Activated naive CD8-positive, alpha-beta T cell (primary cell): ENCODE results near the gene DNMT3L.
"Not testable (repeated sequence)": the region's sequence is repeated elsewhere in the genome, so short reads cannot be mapped to it uniquely, and the experiment has no call there.

Source experiments
- H3K27ac Mint-ChIP-seq: one replicate; pipeline ENCODE4 v1.8.0; 2021; ENCODE audit warnings: mixed read lengths
- H3K27me3 Mint-ChIP-seq: one replicate; pipeline ENCODE4 v1.8.0; 2021; ENCODE audit warnings: mixed read lengths
- H3K36me3 Mint-ChIP-seq: one replicate; pipeline ENCODE4 v1.8.0; 2021; ENCODE audit warnings: mixed read lengths
- H3K4me1 Mint-ChIP-seq: one replicate; pipeline ENCODE4 v1.8.0; 2021; ENCODE audit warnings: low read depth, mixed read lengths
- H3K4me3 Mint-ChIP-seq: one replicate; pipeline ENCODE4 v1.8.0; 2021; ENCODE audit warnings: mild to moderate bottlenecking, mixed read lengths
- H3K9me3 Mint-ChIP-seq: one replicate; pipeline ENCODE4 v1.8.0; 2021; ENCODE audit warnings: low read depth, mixed read lengths

DNMT3L gene

DNA sequence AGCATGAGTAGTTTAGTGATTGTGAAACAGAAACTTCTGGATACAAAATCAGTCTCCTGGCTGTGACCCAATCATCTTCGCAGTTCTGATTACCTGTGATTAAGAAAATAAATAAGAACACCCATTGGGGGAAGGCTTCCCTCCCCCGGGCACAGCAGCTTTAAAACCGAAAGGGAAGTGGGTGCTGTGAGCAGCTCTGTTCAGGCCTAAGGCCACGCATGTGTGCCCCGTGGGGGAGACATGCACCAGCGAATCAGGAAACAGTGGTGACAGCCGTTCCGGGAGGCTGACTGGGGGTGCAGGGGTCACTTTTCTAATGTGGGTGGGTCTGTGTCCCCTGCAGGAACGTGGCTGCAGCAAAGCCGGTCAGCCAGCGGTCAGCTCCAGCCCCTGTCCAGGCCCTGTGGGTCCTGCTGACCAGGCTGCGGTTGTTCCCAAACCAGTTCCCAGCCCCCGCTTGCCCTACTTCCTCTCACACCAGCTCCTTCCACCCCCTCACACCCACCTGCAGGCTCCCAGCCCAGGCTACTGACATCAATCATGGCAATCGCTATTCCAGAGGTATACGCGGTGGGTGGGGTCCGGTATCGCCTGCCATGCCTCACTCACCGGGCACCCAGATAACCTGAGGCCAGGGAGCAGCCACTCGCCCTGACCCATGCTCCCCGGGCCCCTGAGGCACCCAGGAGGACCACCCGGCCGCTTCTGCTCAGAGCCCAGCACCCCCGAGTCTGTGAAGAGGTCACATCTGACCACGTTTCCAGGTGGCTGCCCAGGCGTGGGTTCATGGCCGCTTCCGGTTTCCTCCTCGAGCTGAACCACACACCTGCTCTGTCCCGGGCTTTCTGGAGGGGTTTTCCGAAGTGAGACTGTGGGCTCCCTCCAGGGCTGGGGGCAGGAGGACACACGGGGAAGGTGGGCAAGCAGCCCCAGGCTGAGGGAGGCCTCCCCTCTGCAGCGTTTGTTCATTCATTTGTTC is 54.7 kb downstream of the DNMT3L start:
- not testable (repeated sequence) for H3K36me3 Mint-ChIP-seq, H3K27ac Mint-ChIP-seq, H3K4me1 Mint-ChIP-seq, H3K4me3 Mint-ChIP-seq, H3K27me3 Mint-ChIP-seq, H3K9me3 Mint-ChIP-seq

DNA sequence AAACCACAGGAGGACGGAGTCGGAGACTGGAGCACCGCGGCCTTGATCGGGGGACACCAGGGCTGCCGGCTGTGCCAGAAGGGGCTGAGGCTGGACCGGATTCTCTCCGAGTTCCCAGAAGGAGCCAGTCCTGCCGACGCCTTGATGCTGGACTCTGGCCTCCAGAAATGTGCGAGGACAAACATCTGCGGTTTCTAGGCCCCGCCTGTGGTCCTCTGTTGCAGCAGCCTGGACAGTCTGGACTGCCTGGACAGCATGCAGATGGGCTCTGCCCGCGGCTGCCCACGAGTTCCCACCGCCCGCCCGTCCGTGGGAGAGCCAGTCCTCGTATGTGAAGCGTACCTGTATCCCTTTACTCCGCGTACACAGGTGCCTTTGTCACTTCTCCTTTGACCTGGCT is 55.5 kb downstream of the DNMT3L start:
- H3K9me3 Mint-ChIP-seq, H3K4me1 Mint-ChIP-seq, H3K4me3 Mint-ChIP-seq, H3K36me3 Mint-ChIP-seq, H3K27me3 Mint-ChIP-seq, H3K27ac Mint-ChIP-seq: not testable (repeated sequence)

DNA sequence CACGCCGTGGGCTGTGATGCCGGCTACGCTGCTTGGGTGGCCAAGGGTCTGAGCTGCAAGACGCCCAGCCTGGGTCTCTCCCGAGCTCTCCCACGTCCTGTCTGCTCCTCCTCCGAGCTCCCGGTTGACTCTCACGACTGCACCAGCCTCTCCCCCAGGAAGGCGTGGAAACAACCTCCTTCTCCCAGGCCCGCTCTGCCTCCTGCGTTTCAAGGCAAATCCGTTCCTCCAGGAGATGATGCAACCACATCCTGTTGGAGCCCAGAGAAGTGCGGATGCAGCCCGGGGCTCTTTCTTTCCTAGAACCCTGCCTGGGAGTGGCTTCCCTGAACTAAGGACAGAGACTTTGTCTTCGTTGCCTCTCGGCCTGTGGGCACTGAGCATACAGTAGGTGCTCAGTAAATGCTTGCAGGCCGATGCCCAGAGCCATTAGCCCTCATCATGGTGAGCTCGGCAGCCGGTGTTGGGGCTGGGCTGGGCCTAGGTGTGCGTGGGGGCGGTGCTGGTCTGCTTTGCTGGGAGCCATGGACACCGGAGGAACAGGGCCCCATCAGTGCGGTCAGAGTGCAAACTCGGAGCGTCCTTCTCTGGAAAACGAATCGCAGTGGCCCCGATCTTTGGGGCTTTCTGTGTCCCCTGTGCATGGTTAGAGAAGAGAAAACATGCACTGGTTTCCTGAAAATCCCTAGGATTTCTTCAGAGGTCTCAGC is 59.0 kb downstream of the DNMT3L start:
- not testable (repeated sequence) for H3K4me1 Mint-ChIP-seq, H3K4me3 Mint-ChIP-seq, H3K27ac Mint-ChIP-seq

DNA sequence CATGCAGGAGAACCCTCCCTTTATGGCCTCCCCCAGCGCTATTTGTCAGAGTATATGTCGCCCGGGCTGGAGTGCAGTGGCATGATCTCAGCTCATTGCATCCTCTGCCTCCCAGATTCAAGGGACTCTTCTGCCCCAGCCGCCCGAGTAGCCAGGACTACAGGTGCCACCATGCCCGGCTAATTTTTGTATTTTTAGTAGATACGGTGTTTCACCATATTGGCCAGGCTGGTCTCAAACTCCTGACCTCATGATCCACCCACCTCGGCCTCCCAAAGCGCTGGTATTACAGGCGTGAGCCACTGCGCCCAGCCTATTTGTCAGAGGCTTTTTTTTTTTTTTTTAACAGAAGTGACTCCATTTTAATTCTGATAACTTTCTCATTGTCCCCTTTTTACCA is 61.7 kb downstream of the DNMT3L start:
- not testable (repeated sequence) for H3K4me1 Mint-ChIP-seq, H3K9me3 Mint-ChIP-seq, H3K27ac Mint-ChIP-seq, H3K4me3 Mint-ChIP-seq, H3K36me3 Mint-ChIP-seq, H3K27me3 Mint-ChIP-seq

More for the DNA sequence above, 59.0 kb downstream of the DNMT3L start:
- H3K36me3 Mint-ChIP-seq, H3K9me3 Mint-ChIP-seq, H3K27me3 Mint-ChIP-seq: not testable (repeated sequence)

DNA sequence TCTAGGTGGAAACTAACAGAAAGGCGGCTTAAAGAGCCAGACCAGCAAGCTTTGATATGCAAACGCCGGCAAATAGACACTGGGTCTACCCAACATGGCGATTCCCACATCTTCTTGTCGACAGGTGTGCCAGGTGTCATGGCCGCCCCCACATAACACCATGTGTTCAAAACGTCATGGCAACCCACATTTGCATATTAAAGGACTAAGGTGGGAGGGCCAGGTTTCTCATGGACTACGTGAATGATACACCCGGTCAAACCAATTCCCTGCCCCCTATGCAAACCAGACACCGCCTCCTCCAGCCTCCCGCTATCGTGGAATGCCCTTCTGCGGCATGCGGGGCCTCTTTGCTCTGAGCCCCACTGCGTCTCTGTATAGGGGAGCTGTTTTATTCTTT is 62.2 kb downstream of the DNMT3L start:
- peaks cover 3% of the 10 kb centered on the region for H3K4me1 Mint-ChIP-seq
- H3K27me3 Mint-ChIP-seq, result no peaks in the 10 kb centered on the region
- no peak overlapping the region for H3K27ac Mint-ChIP-seq
- H3K36me3 Mint-ChIP-seq, result no peaks in the 10 kb centered on the region
- H3K9me3 Mint-ChIP-seq, result no peaks in the 10 kb centered on the region
- H3K4me3 Mint-ChIP-seq, result no peak overlapping the region

DNA sequence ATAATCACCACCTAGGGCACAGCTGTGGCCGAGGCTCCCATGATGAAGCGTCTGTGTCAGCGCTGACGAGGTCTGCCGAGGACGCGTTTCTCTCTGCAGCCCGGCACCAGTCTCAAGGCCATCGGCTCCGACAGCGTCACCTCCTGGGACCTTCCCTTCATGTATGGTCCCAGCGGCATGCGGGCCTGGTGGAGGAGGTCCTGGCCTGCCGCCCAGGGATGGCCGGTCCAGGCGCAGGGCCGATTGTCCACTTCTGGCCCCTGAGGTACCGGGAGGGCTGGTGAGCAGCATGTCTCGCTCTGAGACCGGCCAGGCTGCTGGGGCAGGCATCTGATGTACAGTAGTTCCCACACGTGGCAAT is 64.6 kb downstream of the DNMT3L start:
- not testable (repeated sequence) for H3K36me3 Mint-ChIP-seq, H3K4me3 Mint-ChIP-seq, H3K27me3 Mint-ChIP-seq, H3K9me3 Mint-ChIP-seq, H3K27ac Mint-ChIP-seq, H3K4me1 Mint-ChIP-seq
